Limb (tissue), 2 donors: Measurements from ENCODE around the gene ARHGEF19.
"Not testable (repeated sequence)": the region's sequence is repeated elsewhere in the genome, so short reads cannot be mapped to it uniquely, and the experiment has no call there.

Experiments used
- DNase-seq, 2 donors: peaks; one replicate each; pipeline ENCODE4 v3.0.0-alpha.2; 2016; ENCODE audit errors: extremely low spot score in 2 of 2

The ARHGEF19 gene

GRCh38 chr1:16167331-16168143 lies 44.9 kb downstream of the ARHGEF19 start:
- DNase-seq, result peak in 1 of 2 donors; percentile 85

- no peak for DNase-seq
Observed at GRCh38 chr1:16166117-16166516, 46.3 kb downstream of the ARHGEF19 start.

- DNase-seq, result no peak
Observed at GRCh38 chr1:16165548-16165947, 46.9 kb downstream of the ARHGEF19 start.

- DNase-seq, result no peak
Observed at GRCh38 chr1:16165073-16165364, 47.4 kb downstream of the ARHGEF19 start.

GRCh38 chr1:16164213-16165072 lies 48.0 kb downstream of the ARHGEF19 start:
- no peak for DNase-seq

- DNase-seq, result not testable (repeated sequence)
Observed at GRCh38 chr1:16163608-16164212, 48.7 kb downstream of the ARHGEF19 start.

- no peak for DNase-seq
Observed at GRCh38 chr1:16162163-16162822, 50.2 kb downstream of the ARHGEF19 start.

- DNase-seq, result no peak
Observed at GRCh38 chr1:16161717-16162116, 50.7 kb downstream of the ARHGEF19 start.

- no peak for DNase-seq
Observed at GRCh38 chr1:16158993-16159831, 53.2 kb downstream of the ARHGEF19 start.

- DNase-seq, result no peak
Observed at GRCh38 chr1:16158025-16158424, 54.4 kb downstream of the ARHGEF19 start.

- DNase-seq, result no peak
Observed at GRCh38 chr1:16156848-16157495, 55.5 kb downstream of the ARHGEF19 start.

GRCh38 chr1:16155537-16156410 lies 56.7 kb downstream of the ARHGEF19 start, which contains the start of gene EPHA2:
TSS of gene EPHA2 (minus strand) at chr1:16156069. CDS start at chr1:16155932, 137 bp downstream.
- DNase-seq, result peak; percentile 67 to 90

- no peak for DNase-seq
Observed at GRCh38 chr1:16153999-16154673, 58.3 kb downstream of the ARHGEF19 start.

GRCh38 chr1:16153096-16153998 lies 59.1 kb downstream of the ARHGEF19 start:
- DNase-seq, result no peak

- DNase-seq, result no peak
Observed at GRCh38 chr1:16152481-16153087, 59.9 kb downstream of the ARHGEF19 start.

GRCh38 chr1:16151995-16152384 lies 60.5 kb downstream of the ARHGEF19 start:
- no peak for DNase-seq
